MM.1S (cell line): ENCODE data around the gene DNAAF3.

Experiments
- DNase-seq: peaks from one replicate; pipeline ENCODE4 v3.0.0-alpha.2; 2015
- H2AFZ ChIP-seq: fragments of 300-600 bp; sonication (generic); 2 replicates; pipeline ENCODE4 v1.6.0; 2016; ENCODE audit warnings: antibody characterized with exemption, low read length
- H3F3A ChIP-seq: fragments of 300-600 bp; sonication (generic); 2 replicates; pipeline ENCODE4 v1.6.1; 2016; ENCODE audit warnings: mild to moderate bottlenecking, antibody characterized with exemption, low read length, moderate library complexity, mixed read lengths; ENCODE audit not compliant: insufficient read depth
- H3K27ac ChIP-seq: fragments of 300-600 bp; sonication (generic); 2 replicates; pipeline ENCODE4 v1.5.1; 2016; ENCODE audit warnings: mild to moderate bottlenecking, low read length
- H3K27me3 ChIP-seq: fragments of 300-600 bp; sonication (generic); replicated peaks from 2 replicates; pipeline ENCODE4 v1.6.0; 2016; ENCODE audit warnings: low read length; ENCODE audit not compliant: insufficient read depth
- H3K36me3 ChIP-seq: fragments of 300-600 bp; sonication (generic); replicated peaks from 2 replicates; pipeline ENCODE4 v1.6.1; 2016; ENCODE audit warnings: mild to moderate bottlenecking, low read length, mixed read lengths; ENCODE audit not compliant: insufficient read depth
- H3K4me1 ChIP-seq: fragments of 300-600 bp; sonication (generic); 2 replicates; pipeline ENCODE4 v1.6.1; 2016; ENCODE audit warnings: low read length, mixed read lengths
- H3K4me2 ChIP-seq: fragments of 300-600 bp; sonication (generic); 2 replicates; pipeline ENCODE4 v1.6.0; 2016; ENCODE audit warnings: low read depth, low read length
- H3K4me3 ChIP-seq: fragments of 300-600 bp; sonication (generic); 2 replicates; pipeline ENCODE4 v1.5.1; 2016; ENCODE audit warnings: low read length, mixed read lengths
- H3K79me2 ChIP-seq: fragments of 300-600 bp; sonication (generic); 2 replicates; pipeline ENCODE4 v1.6.1; 2016; ENCODE audit warnings: mixed run types, low read length, mixed read lengths
- H3K9ac ChIP-seq: fragments of 300-600 bp; sonication (generic); 2 replicates; pipeline ENCODE4 v1.6.1; 2016; ENCODE audit warnings: low read length, mixed read lengths
- H3K9me2 ChIP-seq: fragments of 300-600 bp; sonication (generic); replicated peaks from 2 replicates; pipeline ENCODE4 v1.6.1; 2016; ENCODE audit warnings: mild to moderate bottlenecking, low read length, mixed read lengths; ENCODE audit not compliant: insufficient read depth
- H3K9me3 ChIP-seq: fragments of 300-600 bp; sonication (generic); replicated peaks from 2 replicates; pipeline ENCODE4 v1.6.1; 2016; ENCODE audit warnings: mild to moderate bottlenecking, low read length, mixed read lengths; ENCODE audit not compliant: insufficient read depth
- H4K20me1 ChIP-seq: fragments of 300-600 bp; sonication (generic); 2 replicates; pipeline ENCODE4 v1.6.1; 2016; ENCODE audit warnings: mild to moderate bottlenecking, low read length, moderate library complexity, mixed read lengths; ENCODE audit not compliant: insufficient read depth
- EZH2 ChIP-seq: fragments of 300-600 bp; sonication (generic); optimal IDR thresholded peaks from 2 replicates; pipeline ENCODE3; 2017; ENCODE audit warnings: low read depth, mild to moderate bottlenecking, antibody characterized with exemption, low read length, mixed read lengths
- EZH2phosphoT487 ChIP-seq: fragments of 300-600 bp; sonication (generic); IDR thresholded peaks from 2 replicates; pipeline ENCODE4 v1.6.1; 2018; ENCODE audit warnings: antibody characterized with exemption, low read length
- TF ChIP-seq, protein P1 (sequence below): fragments of 300-600 bp; sonication (generic); IDR thresholded peaks from 2 replicates; pipeline ENCODE4 v1.5.1; 2016; ENCODE audit warnings: antibody characterized with exemption, low read length, mixed read lengths

DNAAF3 gene

DNA sequence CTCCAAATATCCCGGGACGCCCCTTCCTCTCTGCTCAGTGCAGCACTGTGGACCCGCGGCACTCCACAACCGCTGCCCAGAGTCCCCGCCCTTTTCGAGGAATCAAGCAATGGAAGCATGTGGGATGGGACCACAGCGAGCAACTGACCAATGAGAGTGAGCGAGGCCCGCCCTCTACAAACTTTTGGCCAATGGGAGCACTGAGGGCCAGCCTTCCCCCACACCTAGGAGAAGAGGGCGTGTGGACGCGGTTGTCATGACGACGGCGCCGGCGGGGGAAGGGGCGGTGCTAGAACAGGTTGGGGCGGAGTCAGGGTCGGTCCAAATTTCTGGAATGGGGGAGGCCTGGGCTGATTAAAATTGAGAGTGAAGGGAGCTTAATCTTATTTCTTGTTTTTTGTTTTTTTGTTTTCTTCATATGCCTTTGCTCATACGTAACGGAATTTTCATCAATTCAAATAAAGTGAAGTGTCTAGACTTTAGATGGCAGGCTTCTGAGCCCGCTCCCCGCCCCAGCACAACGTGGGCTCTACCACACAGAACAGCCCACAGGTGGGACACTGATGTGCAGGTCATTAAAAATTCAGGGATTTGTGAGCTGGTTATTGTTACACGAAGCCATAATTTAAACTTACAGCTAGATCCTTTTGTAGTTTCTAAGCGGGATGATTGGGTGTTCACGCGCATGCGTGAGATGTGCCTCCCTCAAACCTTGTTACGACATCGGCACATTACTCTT lies at the start of gene DNAAF3:
TSS of gene DNAAF3 (minus strand) at position 84 of the 739 bp plus-strand sequence. CDS start 200 bp downstream, outside the sequence.
- peak; percentile 93 for DNase-seq
- H3F3A ChIP-seq = no peaks in the 10 kb centered on the region
- peak within 1 kb of the TSS; percentile 77; the same call in 1 of the 2 replicates for H3K4me2 ChIP-seq
- peaks cover 86% of the 10 kb centered on the region for H3K27me3 ChIP-seq
- peak within 1 kb of the TSS; percentile 45 for H3K4me3 ChIP-seq
- peaks cover 4% of the 10 kb centered on the region; the same call in 1 of the 2 replicates for H3K4me1 ChIP-seq
- no peaks in the 10 kb centered on the region for H3K9me3 ChIP-seq
- no peak within 1 kb of the TSS for H3K9ac ChIP-seq
- H2AFZ ChIP-seq = peak within 1 kb of the TSS; percentile 68
- no peaks in the 10 kb centered on the region for H3K9me2 ChIP-seq
- H4K20me1 ChIP-seq = no peaks in the 10 kb centered on the region
- H3K36me3 ChIP-seq = no peaks in the 10 kb centered on the region
- TF ChIP-seq EZH2phosphoT487 (no peak), EZH2 (no peak)
- TF ChIP-seq, protein P1, sequence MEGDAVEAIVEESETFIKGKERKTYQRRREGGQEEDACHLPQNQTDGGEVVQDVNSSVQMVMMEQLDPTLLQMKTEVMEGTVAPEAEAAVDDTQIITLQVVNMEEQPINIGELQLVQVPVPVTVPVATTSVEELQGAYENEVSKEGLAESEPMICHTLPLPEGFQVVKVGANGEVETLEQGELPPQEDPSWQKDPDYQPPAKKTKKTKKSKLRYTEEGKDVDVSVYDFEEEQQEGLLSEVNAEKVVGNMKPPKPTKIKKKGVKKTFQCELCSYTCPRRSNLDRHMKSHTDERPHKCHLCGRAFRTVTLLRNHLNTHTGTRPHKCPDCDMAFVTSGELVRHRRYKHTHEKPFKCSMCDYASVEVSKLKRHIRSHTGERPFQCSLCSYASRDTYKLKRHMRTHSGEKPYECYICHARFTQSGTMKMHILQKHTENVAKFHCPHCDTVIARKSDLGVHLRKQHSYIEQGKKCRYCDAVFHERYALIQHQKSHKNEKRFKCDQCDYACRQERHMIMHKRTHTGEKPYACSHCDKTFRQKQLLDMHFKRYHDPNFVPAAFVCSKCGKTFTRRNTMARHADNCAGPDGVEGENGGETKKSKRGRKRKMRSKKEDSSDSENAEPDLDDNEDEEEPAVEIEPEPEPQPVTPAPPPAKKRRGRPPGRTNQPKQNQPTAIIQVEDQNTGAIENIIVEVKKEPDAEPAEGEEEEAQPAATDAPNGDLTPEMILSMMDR = no peak
- H3K79me2 ChIP-seq = no peaks in the 10 kb centered on the region
- no peak within 1 kb of the TSS for H3K27ac ChIP-seq

DNA sequence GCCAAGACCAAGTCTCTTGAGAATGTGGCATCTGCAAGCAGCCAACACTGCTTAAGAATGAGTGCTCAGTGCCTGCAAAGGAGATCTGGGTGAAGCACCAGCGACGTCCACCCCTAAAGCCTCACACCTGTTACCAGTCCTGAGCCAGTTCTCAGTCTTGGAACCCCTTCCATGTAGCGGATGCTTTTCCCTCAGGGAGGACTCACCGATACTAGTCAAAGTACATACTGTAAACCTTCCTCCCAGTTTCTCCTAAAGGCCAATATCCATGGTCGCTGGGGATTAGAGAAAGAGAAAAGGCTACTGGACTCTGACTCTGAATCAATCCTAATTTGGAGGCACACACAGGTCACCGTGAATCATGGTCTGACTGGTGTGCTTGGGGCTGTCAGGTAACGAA lies 47.1 kb upstream of the DNAAF3 start:
- Histone ChIP-seq H3K4me1 (peaks cover 7% of the 10 kb centered on the region), H2AFZ (no peak overlapping the region), H3K9me3 (no peaks in the 10 kb centered on the region), H3K9me2 (no peaks in the 10 kb centered on the region), H3K4me3 (no peak overlapping the region), H3F3A (no peaks in the 10 kb centered on the region), H3K27me3 (peaks cover 29% of the 10 kb centered on the region), H3K4me2 (no peak overlapping the region), H3K36me3 (no peaks in the 10 kb centered on the region), H3K27ac (no peak overlapping the region), H3K79me2 (no peaks in the 10 kb centered on the region), H4K20me1 (no peaks in the 10 kb centered on the region), H3K9ac (no peak overlapping the region)
- DNase-seq = no peak
- TF ChIP-seq EZH2phosphoT487 = no peak
- TF ChIP-seq, protein P1 = no peak
- no peak for TF ChIP-seq EZH2

- no peaks in the 10 kb centered on the region for H4K20me1 ChIP-seq
- peak; percentile 82 for DNase-seq
- H3K9me3 ChIP-seq = no peaks in the 10 kb centered on the region
- H2AFZ ChIP-seq = no peak overlapping the region
- no peaks in the 10 kb centered on the region for H3F3A ChIP-seq
- H3K4me1 ChIP-seq = peaks cover 7% of the 10 kb centered on the region
- no peaks in the 10 kb centered on the region for H3K9me2 ChIP-seq
- no peaks in the 10 kb centered on the region for H3K36me3 ChIP-seq
- no peak overlapping the region for H3K27ac ChIP-seq
- H3K79me2 ChIP-seq = no peaks in the 10 kb centered on the region
- H3K27me3 ChIP-seq = peaks cover 29% of the 10 kb centered on the region
- TF ChIP-seq, protein P1 = peak; percentile 96
- TF ChIP-seq EZH2phosphoT487 (no peak), EZH2 (no peak)
- H3K9ac ChIP-seq = no peak overlapping the region
- H3K4me3 ChIP-seq = no peak overlapping the region
- no peak overlapping the region for H3K4me2 ChIP-seq
Measured at GRCh38 chr19:55212447-55212846, 46.0 kb upstream of the DNAAF3 start.
